Measurements from ENCODE around the gene ZBTB7B.

ZBTB7B gene

DNA sequence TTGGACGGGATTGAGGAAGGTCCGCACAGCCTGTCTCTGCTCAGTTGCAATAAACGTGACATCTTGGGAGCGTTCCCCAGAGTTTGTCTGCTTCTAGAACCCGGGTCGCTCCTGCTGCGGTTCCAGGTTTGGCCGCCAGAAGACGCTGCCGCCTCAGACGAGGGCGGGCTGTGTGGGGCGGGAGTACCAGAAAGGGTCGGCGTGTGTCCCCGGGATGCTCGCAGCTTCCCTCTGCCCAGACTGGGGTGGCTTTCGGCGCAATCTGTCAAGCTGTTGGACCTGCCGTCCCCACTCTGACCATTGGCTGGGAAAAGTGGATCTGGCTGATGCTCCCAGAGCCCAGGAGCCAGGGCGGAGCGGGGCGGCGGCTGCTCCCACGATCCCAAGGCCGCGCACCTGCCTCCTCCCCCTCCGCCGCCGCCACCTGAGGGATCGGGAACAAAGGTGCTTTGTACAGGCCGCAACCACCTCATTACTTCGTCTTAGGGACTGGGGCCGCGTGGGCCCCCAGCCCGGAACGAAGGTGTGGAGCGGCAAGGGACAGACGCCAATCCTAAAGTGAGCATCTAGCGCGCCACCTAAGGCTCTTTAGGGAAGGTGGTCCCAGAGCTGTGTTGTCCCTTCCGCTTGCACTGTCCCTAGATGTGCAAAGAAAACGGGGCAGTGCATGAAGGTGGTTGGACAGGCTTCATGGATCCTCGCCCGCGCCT is 60.3 kb downstream of the ZBTB7B start:
- DNase-seq = peak; percentile 41

DNA sequence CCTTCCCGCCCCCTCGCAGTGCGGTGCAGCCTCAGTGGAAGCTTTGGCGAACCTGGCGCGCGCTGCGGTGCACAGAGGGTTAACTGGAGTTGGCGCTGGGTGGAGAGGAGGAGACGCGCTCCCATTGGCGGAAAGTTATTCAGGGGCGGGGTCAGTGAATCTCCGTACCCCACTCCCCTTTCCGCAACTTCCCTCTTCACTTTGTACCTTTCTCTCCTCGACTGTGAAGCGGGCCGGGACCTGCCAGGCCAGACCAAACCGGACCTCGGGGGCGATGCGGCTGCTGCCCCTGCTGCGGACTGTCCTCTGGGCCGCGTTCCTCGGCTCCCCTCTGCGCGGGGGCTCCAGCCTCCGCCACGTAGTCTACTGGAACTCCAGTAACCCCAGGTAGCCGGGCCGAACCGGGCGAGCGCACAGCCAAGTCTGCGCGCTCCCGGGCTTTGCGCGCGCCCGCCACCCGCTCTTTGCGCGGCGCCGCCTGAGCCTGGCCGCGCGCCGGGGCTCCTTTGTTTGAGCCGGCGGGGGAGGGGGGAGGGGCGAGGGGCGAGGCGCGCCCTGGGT is 61.0 kb downstream of the ZBTB7B start, which contains the start of gene EFNA4:
TSS of gene EFNA4 (plus strand) at position 191 of the 561 bp plus-strand sequence. CDS start at position 275, 84 bp downstream.
- peak; percentile 41 for DNase-seq

DNA sequence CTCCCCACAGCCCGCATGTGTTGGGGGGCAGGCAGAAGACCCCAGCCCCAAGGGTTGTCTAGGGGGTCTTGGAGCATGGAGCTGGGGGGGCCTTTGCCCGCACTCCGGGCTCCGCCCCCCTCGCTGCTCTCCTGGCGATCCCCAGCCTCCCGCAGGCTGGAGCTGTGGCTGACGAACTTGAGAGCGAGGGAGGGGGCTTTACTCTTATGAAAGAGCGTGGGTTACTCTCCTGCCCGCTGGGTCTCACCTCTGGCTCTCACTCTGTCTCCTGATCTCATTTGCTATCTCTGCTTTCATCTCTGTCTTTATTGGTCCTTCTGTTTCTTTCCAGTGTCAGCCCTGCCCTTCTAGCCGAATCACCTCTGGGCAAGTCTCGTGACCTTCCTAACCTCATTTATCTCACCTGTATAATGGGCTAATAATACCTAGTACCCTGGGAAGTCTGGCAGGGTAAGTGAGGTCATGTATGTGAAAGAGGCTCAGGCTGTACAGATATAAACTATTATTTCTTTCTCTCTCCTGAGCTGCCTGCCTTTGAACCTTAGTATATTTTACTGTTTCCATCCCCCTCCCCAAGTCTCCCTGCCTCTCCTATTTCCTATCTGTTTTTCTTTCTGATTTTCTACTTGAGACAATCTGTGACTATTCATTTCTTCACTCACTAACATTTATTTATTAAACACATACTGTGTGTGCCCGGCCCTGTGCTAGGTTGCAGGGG is 61.7 kb downstream of the ZBTB7B start:
- DNase-seq = peak; percentile 41

DNA sequence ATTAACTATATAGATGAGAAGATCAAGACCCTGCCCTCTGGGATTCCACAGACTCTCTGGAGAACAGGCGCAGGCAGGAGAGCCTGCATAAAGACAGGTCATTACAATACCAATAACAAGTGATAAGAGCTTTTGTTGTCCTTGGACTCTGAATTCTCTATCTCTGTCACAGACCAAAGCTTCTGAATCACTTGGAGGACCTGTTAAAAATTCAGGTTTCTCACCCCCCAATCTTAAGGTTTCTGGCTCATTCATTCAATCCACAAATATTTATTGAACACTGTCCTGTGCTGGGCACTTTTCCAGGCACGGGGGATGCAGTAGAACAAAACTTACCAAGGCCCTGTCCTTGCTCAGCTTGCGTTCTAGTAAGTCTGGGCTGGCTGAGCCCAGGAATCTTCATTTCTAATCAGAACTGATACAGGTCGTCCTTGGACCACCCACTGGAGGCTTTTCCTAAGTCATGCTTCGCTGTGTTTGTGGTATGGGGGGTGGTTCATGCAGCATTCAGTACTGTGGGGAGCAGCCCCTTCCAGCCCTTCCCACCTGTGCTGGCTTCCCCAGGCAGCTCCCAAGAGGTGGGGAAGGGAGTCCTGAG is 62.3 kb downstream of the ZBTB7B start:
- DNase-seq = no peak

DNA sequence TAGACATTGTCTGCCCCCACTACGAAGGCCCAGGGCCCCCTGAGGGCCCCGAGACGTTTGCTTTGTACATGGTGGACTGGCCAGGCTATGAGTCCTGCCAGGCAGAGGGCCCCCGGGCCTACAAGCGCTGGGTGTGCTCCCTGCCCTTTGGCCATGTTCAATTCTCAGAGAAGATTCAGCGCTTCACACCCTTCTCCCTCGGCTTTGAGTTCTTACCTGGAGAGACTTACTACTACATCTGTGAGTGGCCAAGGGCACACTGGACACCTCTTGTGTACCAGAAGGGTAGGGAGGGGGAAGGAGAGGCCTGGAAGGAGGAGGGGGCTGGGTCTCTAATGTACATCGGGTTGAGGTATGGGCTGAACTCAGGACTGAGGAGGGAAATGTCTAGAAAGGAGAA is 64.2 kb downstream of the ZBTB7B start:
- no peak for DNase-seq

All from NCI-H1092 (cell line).